ENCODE results near the gene EIF5AL1.

The EIF5AL1 gene

DNA sequence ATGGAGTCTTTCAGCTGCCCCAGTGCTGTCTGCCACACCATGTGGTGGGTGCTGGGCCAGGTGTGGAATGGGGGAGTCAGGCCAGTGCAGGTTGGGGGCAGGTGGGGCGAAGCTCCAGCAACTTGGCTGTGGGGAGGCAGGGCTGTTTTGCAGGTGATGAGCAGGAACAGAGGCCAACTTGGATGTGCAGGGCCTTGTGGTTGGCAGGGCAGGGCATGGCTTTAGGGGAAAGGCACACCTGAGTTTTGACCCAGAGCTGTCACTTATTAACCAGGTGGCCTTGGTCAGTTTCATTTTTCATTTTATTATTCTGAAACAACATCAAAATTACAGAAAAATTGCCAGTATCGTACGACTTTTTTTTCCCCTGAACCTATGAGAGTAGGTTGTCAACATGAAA is 48.9 kb downstream of the EIF5AL1 start:
- no peak for DNase-seq

DNA sequence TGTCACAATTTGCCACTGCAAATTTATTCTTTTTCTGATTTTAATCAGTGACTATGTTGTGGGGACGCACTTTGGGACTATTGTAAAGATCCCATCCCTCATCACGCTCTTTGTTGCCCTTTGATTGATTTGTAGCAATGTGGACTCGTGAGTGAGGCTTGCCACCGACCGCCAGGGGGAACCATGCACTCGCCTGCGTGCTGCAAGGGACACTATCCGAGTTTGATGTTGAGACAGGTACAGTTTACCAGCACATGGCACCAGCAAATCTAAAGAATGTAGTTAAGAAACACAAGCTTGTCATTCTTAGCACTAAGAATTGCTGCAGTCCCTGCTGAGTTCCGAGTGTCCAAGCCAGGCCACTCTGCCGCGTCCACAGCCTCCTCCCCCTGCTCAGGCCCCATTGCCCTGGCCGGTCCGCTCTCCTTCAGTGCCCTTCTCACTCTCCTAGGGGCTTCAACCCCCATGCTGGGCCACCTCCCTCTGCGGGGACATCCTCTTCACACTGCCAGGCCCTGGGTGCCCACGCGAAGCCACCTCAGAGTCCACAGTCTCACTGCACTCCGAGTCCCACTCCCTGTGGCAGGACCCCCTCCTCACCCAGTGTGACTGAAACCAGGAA is 49.9 kb downstream of the EIF5AL1 start:
- no peak for DNase-seq

DNA sequence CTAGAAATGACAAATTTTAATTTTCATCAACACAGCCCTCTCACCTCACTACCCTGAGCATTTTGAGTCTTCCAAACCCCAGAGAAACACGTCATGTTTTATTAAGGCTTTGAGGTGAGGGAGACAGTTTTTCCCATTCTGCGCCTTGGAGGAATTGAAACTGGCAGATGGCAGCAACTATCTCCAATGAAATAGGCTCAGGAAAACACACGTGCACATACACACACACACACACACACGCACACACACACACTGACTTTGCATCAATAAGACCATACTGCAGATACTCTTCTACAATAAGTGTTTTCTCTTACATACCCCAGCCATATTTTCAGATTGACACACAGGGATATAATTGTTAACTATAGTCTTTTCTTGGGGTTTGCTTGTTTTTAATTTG is 51.1 kb downstream of the EIF5AL1 start:
- DNase-seq: no peak

Measured in NCI-H1105 (cell line).